Hematopoietic multipotent progenitor cell treated with erythropoietin and hydrocortisone succinate and interleukin-3 and kit ligand, for 4 days (in vitro differentiated cells): ENCODE data around the gene FLYWCH1.

ENCODE experiments used
- DNase-seq: peaks from one replicate; pipeline ENCODE4 v3.0.0-alpha.2; 2015

Gene FLYWCH1

GRCh38 chr16:2987833-2988232 is 76.1 kb downstream of the FLYWCH1 start:
- peak; percentile 34 for DNase-seq

- no peak for DNase-seq
Observed at GRCh38 chr16:2988590-2989099, 76.9 kb downstream of the FLYWCH1 start.

GRCh38 chr16:2990891-2991290 is 79.2 kb downstream of the FLYWCH1 start:
- DNase-seq, result no peak

- DNase-seq, result no peak
Observed at GRCh38 chr16:2991566-2992261, 80.0 kb downstream of the FLYWCH1 start.

GRCh38 chr16:2992383-2993081 is 80.8 kb downstream of the FLYWCH1 start:
- DNase-seq, result no peak

- DNase-seq, result no peak
Observed at GRCh38 chr16:2996298-2996697, 84.6 kb downstream of the FLYWCH1 start.

GRCh38 chr16:2999929-3000328 is 88.2 kb downstream of the FLYWCH1 start:
- no peak for DNase-seq

- DNase-seq, result no peak
Observed at GRCh38 chr16:3000540-3000939, 88.8 kb downstream of the FLYWCH1 start.
